Nephron progenitor cell (in vitro differentiated cells): Measurements from ENCODE around the gene DNAJC11.
A peak's percentile ranks its signal among the peaks of the same experiment; 100 is the strongest.

Source experiments
- DNase-seq: peaks from one replicate; pipeline ENCODE4 v3.0.0; 2021
- H3K27ac Mint-ChIP-seq: 2 replicates; pipeline ENCODE4 v1.8.0; 2021; ENCODE audit warnings: mild to moderate bottlenecking, moderate library complexity, mixed read lengths
- H3K27me3 Mint-ChIP-seq: 2 replicates; pipeline ENCODE4 v1.8.0; 2021; ENCODE audit warnings: mild to moderate bottlenecking, low read depth, mixed read lengths; ENCODE audit not compliant: poor library complexity
- H3K36me3 Mint-ChIP-seq: 2 replicates; pipeline ENCODE4 v1.8.0; 2021; ENCODE audit warnings: low read depth, mixed read lengths
- H3K4me1 Mint-ChIP-seq: 2 replicates; pipeline ENCODE4 v1.8.0; 2021; ENCODE audit warnings: mixed read lengths
- H3K4me3 Mint-ChIP-seq: 2 replicates; pipeline ENCODE4 v1.8.0; 2021; ENCODE audit warnings: mild to moderate bottlenecking, moderate library complexity, mixed read lengths
- H3K9me3 Mint-ChIP-seq: 2 replicates; pipeline ENCODE4 v1.8.0; 2021; ENCODE audit warnings: mild to moderate bottlenecking, moderate library complexity, mixed read lengths
- CTCF ChIP-seq: fragments of 200-600 bp; sonication (generic); IDR thresholded peaks from 2 replicates; pipeline ENCODE4 v1.5.0; 2021; ENCODE audit warnings: antibody characterized with exemption

Gene DNAJC11

DNA sequence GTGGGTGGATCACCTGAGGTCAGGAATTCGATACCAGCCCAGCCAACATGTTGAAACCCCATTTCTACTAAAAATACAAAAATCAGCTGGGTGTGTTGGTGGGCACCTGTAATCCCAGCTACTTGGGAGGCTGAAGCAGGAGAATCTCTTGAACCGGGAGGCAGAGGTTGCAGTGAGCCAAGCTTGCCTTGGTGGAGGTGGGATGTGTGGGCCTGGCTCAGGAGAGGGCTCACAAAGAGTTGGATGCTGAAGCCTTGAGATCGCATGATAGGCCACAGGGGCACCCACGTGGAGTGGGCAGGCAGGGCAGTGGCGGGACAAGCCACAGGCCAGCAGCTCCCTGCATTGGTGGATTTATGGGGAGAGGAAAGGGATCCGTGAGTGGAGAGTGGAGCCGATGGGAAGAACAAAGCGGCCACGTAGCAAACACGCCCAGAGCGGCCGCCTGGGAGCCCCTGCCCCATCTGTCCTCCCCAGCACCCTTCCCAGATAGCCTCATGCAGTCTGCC is 72.6 kb downstream of the DNAJC11 start:
- Mint-ChIP-seq H3K4me1 (peaks cover 33% of the 10 kb centered on the region), H3K27ac (no peak overlapping the region), H3K36me3 (peaks cover 42% of the 10 kb centered on the region), H3K27me3 (no peaks in the 10 kb centered on the region), H3K9me3 (no peaks in the 10 kb centered on the region), H3K4me3 (no peak overlapping the region)
- no peak for DNase-seq
- TF ChIP-seq CTCF, result no peak

DNA sequence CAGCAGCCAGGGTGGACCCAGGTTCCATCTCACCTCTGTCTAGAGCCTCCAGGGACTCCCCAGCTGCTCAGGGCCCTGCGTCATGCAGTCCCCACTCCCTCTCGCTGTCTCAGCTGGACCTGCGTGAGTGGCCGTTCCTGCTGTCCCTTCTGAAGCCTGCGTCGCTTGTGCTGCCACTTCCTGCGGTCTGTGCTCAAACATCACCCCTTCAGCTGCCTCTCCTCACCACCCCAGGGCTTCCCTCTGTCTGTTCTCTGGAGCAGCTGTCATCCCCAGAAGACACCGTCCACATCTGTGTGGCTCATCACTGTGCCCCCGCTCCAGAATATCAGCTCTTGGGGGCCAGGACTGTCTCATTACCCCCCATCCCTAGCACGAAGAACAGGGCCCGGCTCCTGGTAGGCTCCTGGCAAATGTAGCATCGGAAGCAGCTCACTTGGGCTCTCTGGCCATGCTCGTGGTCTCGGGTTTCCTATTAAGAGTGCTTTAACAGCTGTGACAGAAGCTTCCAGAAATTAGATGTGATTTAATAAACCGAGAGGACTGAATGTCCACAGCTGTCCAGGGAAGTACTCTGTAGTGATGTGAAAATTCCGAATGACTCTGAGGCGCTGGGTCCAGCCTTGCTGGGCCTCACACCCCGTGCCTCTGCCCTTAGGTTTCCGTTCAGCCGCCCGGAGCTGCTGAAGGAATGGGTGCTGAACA is 73.6 kb downstream of the DNAJC11 start:
- Mint-ChIP-seq H3K36me3 (peaks cover 48% of the 10 kb centered on the region), H3K4me3 (peak overlapping the region; percentile 68), H3K27me3 (no peaks in the 10 kb centered on the region), H3K9me3 (no peaks in the 10 kb centered on the region), H3K27ac (no peak overlapping the region), H3K4me1 (peaks cover 43% of the 10 kb centered on the region)
- no peak for TF ChIP-seq CTCF
- DNase-seq, result no peak

DNA sequence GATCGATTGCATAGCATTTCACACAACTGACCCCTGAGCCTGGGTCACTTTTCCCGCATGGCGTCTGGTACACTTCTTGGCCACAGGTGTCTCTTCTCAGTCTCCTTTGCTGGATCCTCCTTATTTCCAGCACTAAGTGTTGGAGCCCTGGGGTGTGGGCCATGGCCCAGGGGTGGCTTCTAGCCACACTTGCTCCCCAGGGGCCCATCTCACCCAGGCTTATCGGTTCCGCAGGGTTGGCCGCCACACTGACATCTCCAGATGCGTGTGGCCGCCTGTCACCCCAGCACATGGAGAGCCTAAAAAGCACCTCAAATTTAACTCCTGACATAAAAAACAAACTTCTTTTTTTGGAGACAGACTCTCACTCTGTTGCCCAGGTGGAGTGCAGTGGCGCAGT is 74.6 kb downstream of the DNAJC11 start:
- no peak overlapping the region for H3K27ac Mint-ChIP-seq
- H3K36me3 Mint-ChIP-seq, result peaks cover 53% of the 10 kb centered on the region
- DNase-seq, result no peak
- H3K4me3 Mint-ChIP-seq, result peak overlapping the region; percentile 92
- peaks cover 49% of the 10 kb centered on the region for H3K4me1 Mint-ChIP-seq
- H3K27me3 Mint-ChIP-seq, result no peaks in the 10 kb centered on the region
- no peaks in the 10 kb centered on the region for H3K9me3 Mint-ChIP-seq
- TF ChIP-seq CTCF, result no peak

DNA sequence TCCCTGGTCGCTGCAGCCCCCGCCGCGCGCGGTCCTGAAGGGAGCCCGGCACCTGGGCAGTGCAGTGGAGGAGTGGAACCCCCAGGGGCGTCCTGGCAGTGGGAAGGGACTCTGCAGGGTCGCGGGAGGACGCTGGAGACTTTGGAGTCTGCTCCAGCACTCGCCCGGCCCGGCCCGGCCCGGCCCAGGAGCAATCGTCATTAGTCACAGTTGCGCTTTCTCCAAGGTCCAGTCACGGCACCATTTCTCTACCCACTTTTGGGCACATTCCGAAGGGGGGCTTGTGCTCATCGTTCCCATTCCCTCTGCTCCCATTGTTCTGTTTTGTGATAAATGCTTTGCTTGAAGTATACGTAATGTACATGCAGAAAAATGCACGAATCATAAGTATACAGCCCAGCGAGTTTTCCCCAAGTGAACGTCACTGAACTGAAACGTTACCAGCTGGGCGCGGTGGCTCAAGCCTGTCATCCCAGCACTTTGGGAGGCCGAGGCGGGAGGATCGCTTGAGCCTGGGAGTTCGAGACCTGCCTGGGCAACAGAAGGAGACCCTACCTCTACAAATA is 75.9 kb downstream of the DNAJC11 start:
- Mint-ChIP-seq H3K4me3 (peak overlapping the region; percentile 92), H3K9me3 (no peaks in the 10 kb centered on the region), H3K27ac (no peak overlapping the region), H3K27me3 (no peaks in the 10 kb centered on the region), H3K36me3 (peaks cover 60% of the 10 kb centered on the region), H3K4me1 (peaks cover 49% of the 10 kb centered on the region)
- DNase-seq, result no peak
- TF ChIP-seq CTCF, result no peak

DNA sequence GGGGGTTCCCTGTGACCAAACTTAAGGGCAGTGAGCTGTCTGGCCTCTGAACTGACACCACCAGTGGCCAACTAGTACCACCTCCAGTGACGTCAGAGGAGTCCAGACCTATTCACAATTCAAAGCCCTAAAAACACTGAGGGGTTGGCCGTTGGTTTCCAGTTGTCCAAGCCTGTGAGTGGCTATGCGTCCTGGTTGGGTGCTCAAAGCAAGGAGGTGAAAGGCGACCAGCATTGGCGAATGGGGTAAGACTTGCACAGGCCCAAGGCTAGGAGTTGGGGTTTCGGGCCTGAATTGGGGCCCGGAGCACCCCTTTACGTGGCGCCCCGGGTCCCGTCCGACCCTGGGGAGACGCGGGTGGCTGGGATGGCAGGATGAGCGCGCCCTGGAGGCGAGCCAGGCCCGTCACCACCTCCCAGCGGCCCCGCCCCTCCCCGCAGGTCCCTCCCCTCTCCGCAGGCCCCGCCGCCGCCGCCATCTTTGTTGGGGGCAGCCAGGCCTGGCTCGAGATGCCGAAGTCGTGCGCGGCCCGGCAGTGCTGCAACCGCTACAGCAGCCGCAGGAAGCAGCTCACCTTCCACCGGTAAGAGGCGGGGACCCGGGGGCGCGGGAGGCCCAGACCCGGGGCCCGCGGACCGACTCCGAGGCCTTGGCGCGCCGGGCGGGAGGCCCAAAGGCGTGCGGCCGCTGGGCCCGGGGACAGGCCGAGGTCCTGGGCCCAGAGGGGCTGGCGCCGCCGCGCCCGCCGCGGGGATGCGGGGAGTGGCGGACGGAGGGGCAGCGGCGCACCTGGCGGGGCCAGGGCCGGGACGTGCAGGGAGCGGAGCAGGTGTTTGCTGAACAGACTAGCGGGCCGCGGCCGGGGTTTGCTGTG is 76.7 kb downstream of the DNAJC11 start, which contains the start of gene THAP3:
Gene THAP3, plus strand, starts transcription at position 159 of the 874 bp plus-strand sequence. Its CDS starts 351 bp downstream, at position 510.
- H3K27ac Mint-ChIP-seq, result peak within 1 kb of the TSS; percentile 88
- peak within 1 kb of the TSS; percentile 92 for H3K4me3 Mint-ChIP-seq
- TF ChIP-seq CTCF, result no peak
- peak; percentile 94 for DNase-seq
- H3K27me3 Mint-ChIP-seq, result no peaks in the 10 kb centered on the region
- peaks cover 61% of the 10 kb centered on the region for H3K36me3 Mint-ChIP-seq
- no peaks in the 10 kb centered on the region for H3K9me3 Mint-ChIP-seq
- peaks cover 49% of the 10 kb centered on the region for H3K4me1 Mint-ChIP-seq
